Putamen (tissue), 1 donor: ENCODE results near the gene STARD10.
A peak's percentile ranks its signal among the peaks of the same experiment; 100 is the strongest.

Experiments used
- DNase-seq: peaks from one replicate; pipeline ENCODE4 v3.0.0-alpha.2; 2016; ENCODE audit warnings: low spot score

Gene STARD10

DNA sequence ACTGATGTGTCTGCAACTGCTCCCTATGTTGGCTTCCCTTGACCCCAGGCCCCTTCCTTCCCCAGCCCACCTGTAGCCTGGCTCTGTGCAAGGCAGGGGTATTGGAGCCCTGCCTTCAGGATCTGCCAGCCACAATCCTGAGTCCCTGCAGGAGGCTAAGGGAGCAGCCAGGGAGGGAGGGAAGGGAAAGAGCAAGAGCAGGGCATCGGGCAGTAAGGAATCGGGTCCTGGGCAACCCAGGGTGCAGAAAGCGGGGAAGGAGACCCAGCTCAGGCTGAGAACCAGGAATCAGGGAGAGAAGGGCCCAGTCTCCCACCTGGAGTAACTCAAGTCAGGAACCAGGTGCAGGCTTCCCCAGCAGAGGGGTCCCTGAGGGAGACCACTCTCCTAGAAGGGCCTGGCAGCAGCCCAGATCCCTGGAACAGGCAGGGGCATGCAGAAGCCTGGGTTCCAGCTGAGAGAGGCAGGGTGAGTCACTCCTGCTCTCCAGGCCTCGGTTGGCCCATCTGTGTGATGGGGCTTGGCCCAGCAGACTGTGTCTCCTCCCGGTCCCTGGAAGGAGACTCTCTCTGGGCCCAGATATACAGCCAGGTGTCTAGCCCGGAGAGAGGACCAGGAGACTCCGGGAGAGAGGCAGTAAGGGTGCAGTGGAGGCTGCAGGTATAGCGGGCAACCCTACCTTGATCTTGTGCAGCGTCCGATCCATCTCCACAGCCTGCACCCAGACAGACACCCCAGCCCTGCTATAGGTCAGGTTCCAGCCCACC, 13.4 kb downstream of the STARD10 start:
- DNase-seq = no peak

DNA sequence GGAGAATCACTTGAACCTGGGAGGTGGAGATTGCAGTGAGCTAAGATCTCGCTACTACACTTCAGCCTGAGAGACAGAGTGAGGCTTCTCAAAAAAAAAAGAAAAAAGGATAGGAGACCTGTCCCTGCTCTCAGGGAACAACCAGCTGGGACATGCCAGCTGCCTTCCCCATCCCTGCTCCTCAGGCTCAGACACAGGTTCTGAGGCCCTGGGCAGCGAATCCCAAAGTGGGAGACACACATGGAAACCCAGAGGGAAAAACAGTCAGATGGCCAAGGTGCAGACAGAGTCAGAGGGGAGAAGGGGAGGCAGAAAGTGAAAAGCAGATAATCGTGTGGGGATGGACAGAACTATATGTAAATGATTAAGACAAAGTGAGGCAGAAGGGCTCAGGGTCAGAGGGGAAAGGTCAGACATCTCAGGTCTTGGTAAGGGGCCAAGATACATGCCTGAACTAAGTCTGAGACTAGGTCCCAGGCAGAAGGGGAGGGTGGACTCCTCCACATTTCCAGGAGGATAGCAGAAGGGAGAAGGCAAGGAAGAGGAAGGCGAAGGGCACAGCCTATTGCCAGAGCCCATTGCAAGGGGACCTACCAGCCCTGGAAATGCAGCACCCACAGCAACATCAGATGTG, 14.2 kb downstream of the STARD10 start:
- no peak for DNase-seq

DNA sequence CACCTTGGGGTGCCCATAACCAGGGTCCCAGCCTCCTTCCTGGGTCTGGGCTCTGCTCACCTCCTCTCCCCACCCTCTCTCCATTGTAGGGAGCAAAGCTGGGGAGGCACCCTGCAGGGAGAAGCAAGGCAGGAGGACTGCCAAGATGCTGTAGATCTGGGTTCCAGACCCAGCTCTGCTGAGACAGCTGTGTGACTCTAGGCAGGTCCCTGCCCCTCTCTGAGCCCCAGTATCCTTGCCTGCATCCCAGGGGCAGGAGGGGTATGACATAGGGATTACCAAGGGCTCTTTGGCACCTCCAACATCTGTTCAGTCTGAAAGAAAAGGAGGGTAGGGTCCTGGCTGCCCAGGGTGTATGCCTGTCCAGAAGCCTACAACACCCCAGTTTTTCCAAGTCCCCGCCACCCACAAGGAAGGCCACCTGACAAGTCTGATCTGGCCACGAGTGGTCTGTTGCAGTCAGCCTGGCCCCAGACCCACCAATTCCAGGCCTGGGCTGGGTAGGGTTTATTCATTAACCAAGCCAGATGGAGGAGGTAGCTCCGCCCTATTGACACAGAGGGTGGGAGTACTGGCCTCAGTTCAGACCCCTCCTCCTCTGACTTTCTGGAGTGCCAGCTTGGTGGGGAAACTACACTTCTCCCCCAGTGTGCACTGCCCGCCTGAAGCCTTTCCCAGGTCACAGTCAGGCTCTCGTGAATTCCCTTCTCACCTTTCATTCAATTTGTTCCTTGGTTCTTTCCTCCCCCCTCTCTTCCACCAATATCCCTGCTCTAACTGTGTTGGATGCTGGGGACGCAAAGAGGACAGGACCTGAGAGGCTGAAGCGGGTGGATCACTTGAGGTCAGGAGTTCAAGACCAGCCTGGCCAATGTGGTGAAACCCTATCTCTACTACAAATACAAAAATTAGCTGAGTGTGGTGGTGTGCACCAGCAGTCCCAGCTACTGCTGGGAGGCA, 15.0 kb downstream of the STARD10 start:
- DNase-seq = no peak

- no peak for DNase-seq
Measured at GRCh38 chr11:72777755-72778278, 16.0 kb downstream of the STARD10 start.

DNA sequence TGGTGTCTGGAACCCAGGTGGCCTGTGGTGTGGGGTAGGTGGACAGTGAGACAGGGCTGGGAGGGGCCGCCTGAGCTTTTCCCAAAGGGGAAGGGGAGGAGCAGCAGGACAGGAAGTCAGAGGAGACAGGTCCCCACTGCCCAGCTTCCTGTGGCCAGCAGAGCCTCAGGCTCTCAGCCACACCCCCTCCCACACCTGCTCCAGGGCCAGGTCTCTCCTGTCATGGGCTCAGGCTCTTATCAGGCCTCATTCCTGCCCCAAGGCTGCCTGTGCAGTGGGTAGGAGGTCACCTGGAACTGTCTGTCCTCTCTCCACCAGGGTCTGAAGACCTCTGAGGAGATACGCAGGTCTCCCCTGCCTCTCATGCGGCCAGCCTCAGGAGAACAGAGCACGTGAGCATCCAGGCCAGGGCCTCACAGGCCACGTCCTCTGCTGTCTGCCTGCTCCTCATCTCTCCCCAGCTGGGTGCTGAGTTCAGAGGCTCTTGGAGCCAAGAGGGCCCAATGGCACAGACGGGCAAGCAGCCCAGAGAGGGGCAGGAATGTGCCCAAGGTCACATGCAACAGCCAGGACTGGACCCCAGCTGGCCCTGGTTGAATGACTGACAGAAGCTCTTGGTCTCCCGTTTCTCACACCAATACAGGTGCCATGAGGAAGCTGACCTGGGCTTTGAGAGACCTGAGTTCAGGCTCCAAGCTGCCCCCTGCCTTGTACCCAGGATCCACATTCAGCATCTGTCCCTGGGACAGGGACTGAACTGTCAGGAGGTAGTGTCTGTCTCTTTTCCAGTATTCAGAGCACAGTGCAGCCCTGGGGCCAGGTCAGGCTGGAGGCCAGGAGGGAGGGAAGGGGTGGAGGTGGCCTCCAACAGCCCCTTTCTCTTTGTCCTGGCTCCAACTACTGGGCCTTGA, 16.7 kb downstream of the STARD10 start:
- peak; percentile 87 for DNase-seq

DNA sequence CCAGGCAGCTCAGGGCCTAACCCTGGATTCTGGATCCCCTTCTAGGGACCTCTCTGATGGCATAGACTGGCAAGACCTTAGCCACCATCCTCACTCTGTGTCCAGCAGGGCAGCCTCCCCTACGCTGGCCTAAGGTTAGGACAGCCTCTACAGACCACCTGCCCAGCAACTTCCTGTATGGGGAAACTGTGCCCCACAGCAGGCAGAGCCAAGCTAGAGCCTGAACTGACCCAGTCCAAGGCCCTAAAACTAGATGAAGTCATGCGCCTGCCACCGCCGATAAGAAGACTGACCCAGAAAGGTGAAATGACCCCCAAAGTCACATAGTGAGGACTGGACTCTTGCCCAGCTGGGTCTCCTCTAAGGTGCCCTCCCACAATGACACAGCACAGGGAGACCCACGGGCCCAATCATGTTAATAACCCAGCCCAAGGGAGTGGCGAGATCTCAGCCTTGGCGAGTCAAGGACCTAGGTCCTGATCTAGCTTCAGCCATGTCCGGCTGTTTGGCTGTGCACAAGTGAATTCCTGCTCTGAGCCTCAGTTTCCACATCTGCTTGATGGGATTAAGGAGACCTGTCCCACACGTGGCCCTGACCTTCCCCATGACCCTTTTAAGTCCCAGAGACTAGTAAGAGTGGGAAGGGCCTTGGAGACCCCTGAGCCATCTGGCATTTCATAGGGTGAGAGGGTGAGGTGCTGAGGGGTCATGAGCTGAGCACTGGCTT, 17.6 kb downstream of the STARD10 start:
- DNase-seq = no peak

DNA sequence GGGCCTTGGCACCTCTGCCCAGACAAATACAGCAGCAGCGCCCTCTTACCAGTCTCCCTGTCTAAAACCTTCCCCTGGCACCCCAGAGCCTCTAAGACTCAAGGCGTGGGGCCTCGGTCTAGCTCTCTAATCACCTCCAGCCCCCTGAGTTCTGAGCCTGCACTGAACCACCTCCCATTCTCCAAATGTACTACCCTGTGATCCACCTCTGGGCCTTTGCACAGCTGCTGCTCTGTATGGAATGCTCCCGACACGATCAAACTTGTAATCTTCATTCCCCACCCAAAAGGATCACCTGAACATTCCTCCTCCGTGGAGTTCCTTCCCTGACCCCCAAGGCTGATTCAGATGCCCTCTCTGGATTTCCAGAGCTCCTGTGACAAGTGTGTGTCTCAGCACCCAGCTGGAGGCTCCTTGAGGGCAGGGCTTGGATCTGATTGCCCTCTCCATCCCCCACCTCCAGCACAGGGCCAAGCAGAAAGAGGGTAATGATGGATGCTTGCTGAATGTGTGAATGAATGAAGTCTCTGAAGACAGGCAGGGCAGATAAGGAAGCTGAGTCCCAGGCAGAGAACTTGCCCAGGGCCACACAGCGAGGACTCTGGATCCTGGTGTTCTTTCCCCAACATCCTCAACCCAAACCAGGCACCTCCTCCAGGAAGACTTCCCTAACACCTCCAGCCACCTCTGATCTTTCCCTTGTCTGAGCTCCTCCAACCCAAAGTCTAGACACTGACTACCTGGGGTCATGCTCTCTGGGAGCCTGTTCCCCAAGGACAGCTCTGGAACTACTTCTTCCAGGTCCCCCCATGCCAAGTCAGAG, 18.3 kb downstream of the STARD10 start:
- no peak for DNase-seq

DNA sequence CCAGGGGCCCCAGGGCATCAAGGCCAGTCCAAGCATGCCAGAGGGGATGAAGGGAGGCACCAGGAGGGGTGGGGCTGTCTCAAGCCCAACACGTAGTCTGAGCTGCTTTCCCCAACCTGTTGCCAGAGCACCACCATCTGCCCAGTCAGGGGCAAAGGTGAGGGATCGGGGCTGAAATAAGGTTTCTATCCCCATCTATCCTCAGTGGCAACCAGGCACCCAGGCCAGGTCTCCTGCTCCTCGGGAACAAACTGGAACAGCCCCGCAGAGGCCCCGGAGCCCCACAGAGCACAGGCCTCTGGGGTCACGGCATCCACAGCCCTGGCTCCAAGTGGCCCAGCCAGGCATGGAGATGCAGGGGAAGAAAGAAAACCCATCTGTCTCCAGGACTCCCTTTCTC, 19.3 kb downstream of the STARD10 start:
- DNase-seq = no peak

- DNase-seq = no peak
Measured at GRCh38 chr11:72773696-72774095, 20.2 kb downstream of the STARD10 start.

- peak; percentile 60 for DNase-seq
Measured at GRCh38 chr11:72773291-72773690, 20.6 kb downstream of the STARD10 start.

DNA sequence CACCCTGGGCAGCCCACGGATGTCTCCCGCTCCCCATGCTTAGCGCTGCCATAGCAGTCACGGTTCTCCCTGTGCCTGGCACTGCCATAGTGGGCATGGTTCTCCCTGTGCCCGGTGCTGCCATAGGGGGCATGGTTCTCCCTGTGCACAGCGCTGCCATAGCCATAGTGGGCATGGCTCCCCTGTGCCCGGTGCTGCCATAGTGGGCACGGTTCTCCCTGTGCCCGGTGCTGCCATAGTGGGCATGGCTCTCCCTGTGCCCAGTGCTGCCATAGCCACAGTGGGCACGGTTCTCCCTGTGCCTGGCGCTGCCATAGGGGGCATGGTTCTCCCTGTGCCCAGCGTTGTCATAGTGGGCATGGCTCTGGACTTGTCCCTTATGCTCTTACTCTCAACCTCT, 21.8 kb downstream of the STARD10 start:
- DNase-seq = no peak

DNA sequence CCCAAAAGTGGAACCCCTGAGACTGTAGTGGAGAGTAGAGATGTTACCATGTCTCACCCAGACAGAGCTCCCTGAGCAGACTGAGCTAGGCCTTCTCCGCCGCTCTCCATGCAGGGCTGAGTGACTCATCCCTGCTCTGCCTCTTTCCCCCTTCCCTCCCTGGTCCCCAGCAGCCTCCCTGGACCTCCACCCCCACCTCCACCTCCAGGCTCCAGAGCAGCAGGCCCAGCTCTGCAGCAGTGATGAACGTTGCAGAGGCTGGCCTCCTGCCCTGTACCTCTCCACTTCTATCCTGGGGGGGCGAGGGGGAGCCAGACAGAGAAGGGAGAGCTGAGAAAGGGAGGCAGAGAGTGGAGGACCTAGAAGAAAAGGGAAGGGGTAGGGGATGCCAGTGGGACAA, 22.3 kb downstream of the STARD10 start:
- DNase-seq = no peak

DNA sequence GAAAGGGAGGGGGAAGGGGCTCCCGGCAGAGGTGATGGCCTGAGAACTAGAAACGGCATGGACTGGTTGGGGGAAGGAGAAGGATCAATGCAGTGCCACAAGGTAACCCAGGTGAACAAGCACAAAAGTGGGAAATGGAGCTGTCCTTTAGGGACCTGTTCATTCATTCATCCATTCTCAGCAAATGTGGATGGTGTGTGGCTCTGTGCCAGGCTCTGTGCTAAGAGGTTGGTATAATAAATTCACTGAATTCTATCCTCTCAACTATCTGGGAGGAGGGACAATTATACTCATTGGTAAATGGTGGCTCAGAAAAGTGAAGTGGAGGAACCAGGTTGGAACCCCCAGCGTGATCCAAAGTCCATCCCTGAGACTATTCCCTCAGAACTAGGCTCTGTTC, 23.0 kb downstream of the STARD10 start:
- DNase-seq = no peak

- DNase-seq = no peak
Measured at GRCh38 chr11:72769680-72770079, 24.2 kb downstream of the STARD10 start.

DNA sequence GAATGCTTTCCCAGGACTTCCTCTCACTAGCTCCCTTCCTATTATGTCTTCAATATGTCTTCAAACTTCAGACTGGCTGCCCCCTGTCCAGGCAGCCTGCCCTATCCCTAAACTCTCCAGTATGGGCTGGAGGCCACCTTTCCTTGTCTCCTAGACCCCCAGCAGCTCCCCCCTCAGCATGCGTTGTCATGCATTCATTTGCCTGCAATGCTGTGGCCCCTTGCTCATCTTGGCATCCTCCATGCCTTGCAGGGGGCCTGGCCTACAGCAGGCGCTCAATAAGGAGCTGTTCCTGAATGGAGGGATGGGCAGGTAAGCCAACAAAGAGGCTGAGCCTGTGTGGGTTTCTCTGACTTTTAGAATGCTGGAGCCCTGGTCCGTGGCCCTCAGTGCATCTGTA, 25.3 kb downstream of the STARD10 start:
- no peak for DNase-seq

- DNase-seq = no peak
Measured at GRCh38 chr11:72767203-72768062, 26.4 kb downstream of the STARD10 start.

DNA sequence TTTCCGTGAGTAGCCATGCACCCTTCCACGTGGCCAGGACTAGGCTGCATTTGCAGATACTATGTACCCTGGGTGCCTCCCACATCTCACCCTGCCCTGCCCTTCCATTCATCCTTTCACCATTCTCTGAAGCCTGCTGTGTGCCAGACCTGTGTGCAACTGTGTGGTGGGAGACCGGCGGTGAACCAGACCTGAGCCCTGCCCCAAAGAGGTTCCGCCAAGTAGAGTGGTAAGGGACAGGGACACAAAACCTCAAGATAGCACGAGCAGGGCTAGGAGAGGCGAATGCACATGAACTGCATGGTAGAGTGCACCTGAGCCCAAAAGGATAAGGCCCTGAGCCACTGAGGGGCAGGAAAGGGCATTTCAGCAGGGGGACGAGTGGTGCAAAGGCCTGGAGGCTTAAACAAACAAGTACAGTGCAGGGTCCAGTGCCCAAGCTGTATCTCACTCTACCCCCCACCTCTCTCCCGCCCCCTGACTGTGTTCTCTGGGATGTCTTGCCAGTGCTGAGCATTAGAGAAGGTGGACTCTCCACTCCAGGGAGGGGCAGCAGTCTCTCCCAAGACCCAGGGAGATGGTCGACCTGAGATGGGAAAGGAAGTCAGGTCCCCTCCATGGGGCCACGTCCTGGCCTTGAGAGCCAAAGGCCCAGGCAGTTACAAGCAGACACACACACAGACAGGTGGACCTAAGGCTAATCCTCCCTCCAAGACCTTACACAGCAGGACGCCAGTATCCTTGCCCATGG, 27.5 kb downstream of the STARD10 start:
- no peak for DNase-seq

DNA sequence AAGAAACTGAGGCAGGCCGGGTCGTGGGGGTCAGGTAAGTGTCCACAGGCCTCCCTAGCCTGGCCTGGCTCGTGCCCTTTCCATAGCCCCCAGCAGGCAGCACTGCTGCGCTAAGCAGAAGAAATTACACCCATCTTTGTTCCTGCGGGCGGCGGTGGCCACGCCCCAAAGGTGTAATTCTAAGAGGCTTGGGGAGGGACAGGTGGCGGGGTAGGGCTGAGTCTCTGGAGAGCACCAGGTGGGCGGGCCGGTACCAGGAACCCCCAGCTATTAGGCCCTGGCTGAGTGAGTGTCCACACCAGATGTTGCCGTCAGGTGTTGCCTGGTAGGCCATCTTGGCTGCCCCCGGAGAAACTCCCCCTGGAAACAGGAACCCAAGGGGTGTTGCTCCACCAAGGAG, 29.3 kb downstream of the STARD10 start:
- no peak for DNase-seq
